T-helper 2 cell treated with Interferon-gamma antibody and Interleukin-4, amounts not matched to agents 100 ng/mL and 5 ng/mL, for 36 hours (primary cell): Measurements from ENCODE around the gene FOXC1. TPM values are rescaled to one million over a fixed set of nuclear protein-coding genes. Genes with fewer than 3 reads are reported as not detected.

ENCODE experiments used
- intact Hi-C: fragments of 100-400 bp; cut with micrococcal nuclease; formaldehyde crosslinking; loops from one replicate; pipeline ENCODE4 v1.15.1; 2023
- total RNA-seq: library from RNA; stranded (reverse); gene quantifications from 2 replicates; pipeline ENCODE4 v1.2.3, GENCODE V29; 2022

The FOXC1 gene
- total RNA-seq, 1 donor from 2014 or later = not detected

GRCh38 chr6:1598433-1598832 is 11.3 kb upstream of the FOXC1 start:
- intact Hi-C loops = loop anchor here (5.0 kb wide), 1 partner anchor 849 kb away; no protein-coding TSS in a partner anchor

- intact Hi-C loops = loop anchor here (5.0 kb wide), 1 partner anchor 848 kb away; no protein-coding TSS in a partner anchor
Measured at GRCh38 chr6:1598886-1599285, 10.8 kb upstream of the FOXC1 start.

DNA sequence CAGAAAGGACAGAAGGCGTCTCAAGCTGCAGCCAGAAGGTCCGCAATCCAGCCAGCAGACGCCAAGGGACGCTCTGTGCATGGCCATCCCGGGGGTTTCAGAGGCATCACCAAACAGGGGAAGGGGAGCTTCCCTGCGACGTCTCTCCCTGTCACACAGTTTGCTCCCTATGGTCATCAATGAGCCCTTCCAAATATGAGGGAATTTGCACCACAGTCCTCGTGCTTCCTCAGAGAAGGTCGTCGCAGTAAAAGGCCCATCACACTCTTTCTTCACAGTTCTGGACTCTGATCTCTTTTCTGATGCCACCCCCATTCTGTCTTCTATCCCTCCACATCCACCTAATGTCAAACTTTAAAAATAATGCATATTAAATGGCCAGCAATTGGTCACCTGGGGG is 10.2 kb upstream of the FOXC1 start:
- intact Hi-C loops = loop anchor here (5.0 kb wide), 1 partner anchor 848 kb away; no protein-coding TSS in a partner anchor

- intact Hi-C loops = no loop called here
Measured at GRCh38 chr6:1600063-1600763, 9.5 kb upstream of the FOXC1 start.

DNA sequence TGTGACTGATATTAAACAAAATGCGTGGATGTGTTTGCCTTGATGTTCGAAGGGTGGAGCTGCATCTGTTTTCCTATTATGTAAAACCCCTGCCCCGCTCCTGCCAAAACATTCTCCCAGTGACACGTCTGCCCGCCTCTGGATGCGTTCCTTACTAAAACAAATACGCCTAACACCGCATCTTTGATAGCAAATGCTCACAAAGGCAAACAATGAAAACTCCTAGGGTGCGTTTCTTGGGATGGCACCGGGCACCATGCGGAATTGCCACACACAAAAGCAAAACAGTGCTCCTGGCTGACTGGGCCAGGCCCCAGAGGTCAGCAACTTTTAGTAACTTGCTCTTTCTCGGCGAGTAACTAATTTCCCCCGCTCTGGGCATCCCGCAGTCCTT is 9.0 kb upstream of the FOXC1 start:
- intact Hi-C loops = no loop called here

GRCh38 chr6:1601158-1602048 is 8.3 kb upstream of the FOXC1 start:
- intact Hi-C loops = no loop called here

- intact Hi-C loops = no loop called here
Measured at GRCh38 chr6:1602049-1602713, 7.5 kb upstream of the FOXC1 start.

DNA sequence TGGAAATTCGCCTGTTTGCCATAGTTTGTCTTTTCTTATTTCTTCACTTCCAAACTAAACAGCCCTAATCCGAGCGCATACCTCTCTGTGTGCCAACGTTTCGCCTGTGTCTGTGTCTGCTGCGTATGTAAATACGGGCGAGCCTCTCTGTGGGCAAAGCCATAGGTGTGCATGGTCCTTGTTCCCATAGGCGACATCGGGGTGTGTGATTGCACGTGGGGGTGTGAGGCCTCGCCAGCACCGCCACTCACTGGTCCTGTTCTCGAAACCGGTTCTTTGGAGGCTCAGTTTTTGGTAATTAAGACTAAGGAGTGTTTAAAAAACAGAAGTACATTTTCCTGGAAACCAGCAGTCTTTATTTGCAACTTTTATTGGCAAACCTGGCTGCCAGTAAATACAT is 6.0 kb upstream of the FOXC1 start:
- intact Hi-C loops = loop anchor here (1.0 to 2.0 kb wide), 3 partner anchors 593 to 1031 kb away; no protein-coding TSS in a partner anchor

DNA sequence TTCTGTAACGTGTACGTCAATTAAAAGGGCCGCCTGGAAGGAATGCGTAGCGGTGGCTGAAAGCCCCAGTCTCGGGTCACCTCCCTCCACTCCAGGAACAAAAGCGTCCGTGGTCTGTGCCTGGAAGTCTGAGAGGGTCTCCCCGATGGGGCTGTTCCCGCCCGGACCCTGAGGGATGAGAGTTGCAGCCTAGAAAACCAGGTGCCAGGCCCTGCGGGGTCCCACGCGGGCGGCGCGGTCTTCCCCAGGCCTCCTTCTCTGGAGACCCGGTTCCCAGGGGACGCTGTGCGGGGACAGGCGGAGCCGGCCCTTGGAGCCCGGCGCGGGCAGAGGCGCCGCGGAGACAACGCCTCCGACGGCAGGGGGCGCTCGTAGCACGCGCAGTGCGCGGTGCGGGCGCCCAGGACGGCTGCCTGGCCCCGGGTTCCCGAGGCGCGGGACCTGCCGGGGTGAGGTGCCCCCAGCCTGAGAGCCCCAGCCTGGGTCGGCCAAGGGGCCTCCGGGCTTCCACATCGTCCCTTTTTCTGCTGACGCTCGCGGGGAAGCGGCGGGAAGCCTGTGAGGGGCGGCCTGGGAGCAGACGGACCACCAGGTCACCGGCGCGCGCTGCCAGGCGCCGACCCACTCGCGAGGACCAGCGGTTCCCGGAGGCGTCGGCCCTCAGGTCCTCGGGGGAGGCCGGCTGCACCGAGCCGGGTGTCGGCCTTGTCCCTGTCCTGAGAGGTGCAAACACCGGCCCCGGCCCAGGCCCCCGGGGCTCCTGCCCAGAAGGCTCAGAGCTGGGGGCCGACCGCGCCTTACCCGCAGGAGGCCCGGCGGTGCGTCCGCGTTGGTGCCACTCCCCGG is 5.3 kb upstream of the FOXC1 start:
- intact Hi-C loops = loop anchor here (1.0 to 5.0 kb wide), 4 partner anchors 498 to 1030 kb away; no protein-coding TSS in a partner anchor

DNA sequence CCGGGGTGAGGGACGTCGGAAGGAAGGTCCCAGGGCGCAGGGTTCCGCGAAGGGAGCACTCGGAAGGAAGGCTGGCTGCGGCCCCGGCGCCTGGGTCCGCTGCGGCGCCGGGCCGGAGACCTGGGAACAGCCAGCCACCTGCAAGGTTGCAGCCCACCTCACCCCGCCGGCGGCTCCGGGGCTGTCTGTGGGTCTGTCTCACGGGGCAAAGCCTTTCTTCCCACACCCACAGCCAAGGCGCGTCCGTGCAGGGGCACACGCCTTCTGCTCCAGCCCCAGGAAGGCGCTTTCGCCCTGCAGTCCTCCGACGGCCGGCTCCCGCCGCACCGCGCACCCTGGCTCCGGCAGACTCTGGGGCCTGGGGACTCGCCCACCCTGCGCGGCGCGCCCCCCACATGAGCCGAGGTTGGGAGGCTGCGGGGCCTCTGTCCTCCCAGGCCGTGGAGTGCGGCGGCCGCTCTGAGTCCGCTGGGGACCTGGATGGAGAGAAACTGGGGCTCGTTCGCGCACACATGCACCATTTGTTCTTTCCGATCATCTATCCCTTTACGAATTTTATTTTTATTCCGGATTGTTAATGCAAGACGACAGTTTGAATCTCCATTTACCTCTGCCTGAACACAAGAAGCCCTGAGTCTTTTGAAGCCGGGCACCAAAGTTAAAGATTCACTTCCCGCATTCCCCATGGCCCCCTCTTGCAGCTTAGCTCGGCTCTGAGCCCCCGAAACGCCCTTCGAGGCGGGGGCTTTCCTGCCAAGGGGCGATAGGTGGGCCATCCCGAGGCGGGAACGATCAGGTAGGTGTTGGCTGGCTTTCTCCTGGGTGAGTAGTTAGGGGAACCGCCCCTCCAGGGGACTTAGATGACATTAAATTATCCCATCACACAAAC is 4.5 kb upstream of the FOXC1 start:
- intact Hi-C loops = loop anchor here (2.0 to 5.0 kb wide), 3 partner anchors 497 to 750 kb away; no protein-coding TSS in a partner anchor

DNA sequence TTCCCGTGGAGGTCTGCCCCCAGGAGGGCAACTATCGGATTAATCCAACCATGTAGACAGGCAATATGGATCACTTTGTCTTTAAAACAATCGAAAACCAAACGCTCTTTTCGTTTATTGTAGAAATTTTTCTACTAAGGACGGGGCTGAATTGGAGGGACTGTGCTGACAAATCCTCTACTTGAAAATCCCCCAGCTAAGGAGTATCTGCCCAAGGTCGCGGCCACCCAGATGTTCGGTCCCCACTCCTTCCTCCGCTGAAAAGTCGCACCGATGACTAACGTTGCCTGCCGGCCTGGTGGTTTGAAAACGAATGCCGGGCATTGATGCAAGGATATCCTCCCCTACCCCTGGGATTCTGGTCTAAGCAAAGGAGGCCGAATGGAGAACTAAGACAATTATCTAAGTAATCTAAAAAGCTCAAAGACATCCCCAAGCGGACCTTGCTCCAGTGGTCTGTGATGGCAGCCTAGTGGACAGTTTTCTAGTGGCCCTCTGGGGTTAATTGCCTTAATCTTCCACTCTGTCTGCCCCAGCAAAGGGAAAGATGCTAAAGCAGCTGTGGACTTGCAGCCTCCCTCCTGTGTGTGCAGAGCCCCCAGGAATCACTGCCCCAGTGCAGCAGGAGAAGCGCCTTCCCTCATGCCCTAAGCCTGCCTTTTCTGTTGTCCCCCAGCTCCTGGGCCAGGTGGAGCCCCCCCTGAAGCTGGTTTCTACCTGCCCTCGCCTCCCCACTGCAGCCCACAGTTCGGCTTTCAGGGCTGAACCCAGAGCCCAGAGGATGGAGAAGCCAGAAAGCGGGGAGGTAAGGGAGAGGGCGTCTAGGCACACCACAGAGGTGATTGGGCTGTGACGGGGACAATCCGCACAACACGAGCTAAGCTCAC is 3.6 kb upstream of the FOXC1 start:
- intact Hi-C loops = loop anchor here (2.0 to 5.0 kb wide), 3 partner anchors 496 to 749 kb away; no protein-coding TSS in a partner anchor

- intact Hi-C loops = loop anchor here (5.0 kb wide), 1 partner anchor 495 kb away; no protein-coding TSS in a partner anchor
Measured at GRCh38 chr6:1606780-1607515, 2.8 kb upstream of the FOXC1 start.

GRCh38 chr6:1607516-1608221 is 2.0 kb upstream of the FOXC1 start:
- intact Hi-C loops = loop anchor here (5.0 kb wide), 1 partner anchor 495 kb away; no protein-coding TSS in a partner anchor

- intact Hi-C loops = loop anchor here (5.0 kb wide), 1 partner anchor 494 kb away; no protein-coding TSS in a partner anchor
Measured at GRCh38 chr6:1608222-1609040, 1.3 kb upstream of the FOXC1 start.

DNA sequence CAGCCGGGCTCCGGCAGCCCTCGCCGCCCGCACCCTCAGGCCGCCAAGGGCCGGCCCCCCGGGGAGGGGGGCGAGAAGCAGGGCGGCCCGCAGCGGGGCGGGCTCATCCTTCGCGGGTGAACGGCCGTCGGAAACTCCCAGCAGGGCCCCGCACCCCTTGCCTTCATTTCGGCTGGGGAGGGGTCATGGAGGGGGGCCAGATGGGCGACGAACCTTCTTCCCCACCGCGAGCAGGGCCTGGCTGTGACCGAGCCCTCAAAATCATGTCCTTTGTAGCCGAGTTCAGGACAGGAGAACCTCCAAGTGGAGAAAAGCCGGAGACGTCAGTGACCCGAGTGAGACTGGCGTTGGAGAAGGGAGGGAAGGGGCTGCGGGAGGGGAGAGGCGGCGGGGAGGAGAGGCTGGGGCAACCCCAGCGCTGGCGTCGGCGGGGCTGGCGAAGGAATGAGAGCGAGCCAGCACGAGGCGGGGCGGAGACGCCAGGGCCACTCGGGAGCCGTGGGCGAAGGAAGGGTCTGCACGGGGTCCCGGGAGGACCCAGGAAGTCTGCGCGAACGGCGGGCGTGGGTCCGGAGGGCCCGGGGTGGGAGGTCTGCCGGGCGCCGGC is 571 bp upstream of the FOXC1 start:
- intact Hi-C loops = loop anchor here (5.0 kb wide), 1 partner anchor 493 kb away; no protein-coding TSS in a partner anchor
